H54 (cell line): ENCODE measurements around the gene RABGGTA.

Source experiments
- DNase-seq: peaks from one replicate; pipeline ENCODE4 v3.0.0; 2011; ENCODE audit warnings: low spot score, mixed read lengths; ENCODE audit not compliant: insufficient read length
- FAIRE-seq: peaks from 3 replicates; lab custom pipeline; 2011; peaks lifted over from hg19 to GRCh38; lab: Jason Lieb, UNC
- POLR2A ChIP-seq: IDR thresholded peaks from 2 replicates; pipeline ENCODE4 v1.6.1; 2011; ENCODE audit warnings: low read depth, mild to moderate bottlenecking, low read length

RABGGTA gene

DNA sequence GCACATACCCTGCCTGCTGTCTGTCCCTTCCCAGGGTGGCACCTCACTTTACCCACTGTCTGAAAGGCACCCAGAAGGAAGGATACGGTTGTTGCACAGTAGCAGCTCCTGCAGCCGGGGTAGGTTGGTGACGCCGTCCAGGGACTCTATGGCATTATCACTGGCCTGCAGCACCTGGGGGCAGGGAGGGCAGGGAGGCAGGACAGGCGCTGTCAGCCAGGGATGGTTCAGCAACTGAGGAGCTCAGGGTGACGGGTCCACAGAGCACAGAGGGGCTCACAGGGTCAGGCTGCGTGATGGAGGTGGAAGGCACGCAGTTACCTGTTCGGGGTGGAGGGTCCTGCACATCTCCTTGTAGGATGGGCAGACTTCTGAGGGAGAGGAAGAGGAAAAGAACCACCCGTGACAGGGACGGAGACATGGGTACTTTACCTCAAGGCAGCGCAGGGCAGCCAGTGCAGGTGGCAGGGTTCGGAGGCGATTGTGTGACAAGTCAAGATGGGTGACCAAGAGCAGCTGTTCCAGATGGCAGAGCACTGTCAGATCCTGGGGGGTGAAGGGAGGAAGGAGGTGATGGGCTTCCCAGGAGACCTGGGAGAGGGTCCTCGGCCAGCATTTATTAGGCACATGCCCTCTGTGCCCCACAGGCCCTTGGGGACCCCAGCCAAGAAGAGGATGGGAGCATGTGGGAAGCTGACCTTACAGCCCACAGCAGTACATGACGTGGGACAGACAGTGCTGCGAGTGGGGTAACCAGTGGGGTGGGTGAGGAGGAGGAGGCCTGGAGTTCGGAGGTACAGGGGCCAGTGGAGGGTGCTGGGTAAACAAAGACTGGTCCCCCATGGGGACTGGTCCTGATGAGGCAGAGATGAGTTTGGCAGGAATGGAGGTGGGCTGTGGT, 4.8 kb downstream of the RABGGTA start:
- TF ChIP-seq POLR2A = no peak
- FAIRE-seq (no peak), DNase-seq (no peak)

DNA sequence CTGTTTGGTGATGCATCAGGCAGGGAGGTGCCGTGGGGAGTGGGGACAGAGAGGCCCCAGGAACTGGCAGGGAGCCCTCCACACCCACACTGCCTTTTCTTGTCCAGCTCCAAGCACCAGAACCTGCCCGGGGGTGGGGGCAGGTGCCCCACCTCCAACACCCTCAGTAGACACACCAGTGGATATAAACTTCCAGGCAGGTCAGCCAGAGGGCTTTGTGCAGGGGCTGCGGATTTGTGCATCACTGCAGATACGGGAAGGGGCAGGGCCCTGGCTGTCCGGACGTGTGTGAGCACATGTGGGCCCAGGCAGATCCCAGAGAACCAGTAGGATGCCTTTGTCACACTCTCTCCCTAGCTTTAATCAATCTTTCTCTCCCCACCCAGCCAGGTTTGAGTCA, 7.1 kb downstream of the RABGGTA start:
- FAIRE-seq (no peak), DNase-seq (no peak)
- TF ChIP-seq POLR2A = no peak

DNA sequence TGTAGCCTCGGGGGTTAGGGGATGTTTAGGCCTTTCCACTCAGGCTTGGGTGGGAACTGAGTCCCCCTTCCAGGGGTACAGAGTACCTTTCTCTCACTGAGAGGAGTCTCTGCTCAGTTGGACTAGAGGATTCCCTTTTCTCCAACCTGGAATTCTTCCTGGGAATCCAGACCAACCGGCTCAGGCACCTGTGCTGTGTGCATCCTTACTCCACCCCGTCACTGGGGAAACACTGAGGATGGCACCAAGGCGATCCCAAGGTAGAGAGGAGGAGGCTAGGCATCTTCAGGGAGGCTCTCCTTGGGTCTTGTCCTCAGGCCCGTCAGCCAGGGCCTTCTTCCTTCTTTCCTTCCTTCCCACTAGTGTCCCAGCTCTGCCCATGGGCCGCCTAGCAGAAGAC, 7.5 kb downstream of the RABGGTA start:
- FAIRE-seq (no peak), DNase-seq (no peak)
- TF ChIP-seq POLR2A = no peak

DNA sequence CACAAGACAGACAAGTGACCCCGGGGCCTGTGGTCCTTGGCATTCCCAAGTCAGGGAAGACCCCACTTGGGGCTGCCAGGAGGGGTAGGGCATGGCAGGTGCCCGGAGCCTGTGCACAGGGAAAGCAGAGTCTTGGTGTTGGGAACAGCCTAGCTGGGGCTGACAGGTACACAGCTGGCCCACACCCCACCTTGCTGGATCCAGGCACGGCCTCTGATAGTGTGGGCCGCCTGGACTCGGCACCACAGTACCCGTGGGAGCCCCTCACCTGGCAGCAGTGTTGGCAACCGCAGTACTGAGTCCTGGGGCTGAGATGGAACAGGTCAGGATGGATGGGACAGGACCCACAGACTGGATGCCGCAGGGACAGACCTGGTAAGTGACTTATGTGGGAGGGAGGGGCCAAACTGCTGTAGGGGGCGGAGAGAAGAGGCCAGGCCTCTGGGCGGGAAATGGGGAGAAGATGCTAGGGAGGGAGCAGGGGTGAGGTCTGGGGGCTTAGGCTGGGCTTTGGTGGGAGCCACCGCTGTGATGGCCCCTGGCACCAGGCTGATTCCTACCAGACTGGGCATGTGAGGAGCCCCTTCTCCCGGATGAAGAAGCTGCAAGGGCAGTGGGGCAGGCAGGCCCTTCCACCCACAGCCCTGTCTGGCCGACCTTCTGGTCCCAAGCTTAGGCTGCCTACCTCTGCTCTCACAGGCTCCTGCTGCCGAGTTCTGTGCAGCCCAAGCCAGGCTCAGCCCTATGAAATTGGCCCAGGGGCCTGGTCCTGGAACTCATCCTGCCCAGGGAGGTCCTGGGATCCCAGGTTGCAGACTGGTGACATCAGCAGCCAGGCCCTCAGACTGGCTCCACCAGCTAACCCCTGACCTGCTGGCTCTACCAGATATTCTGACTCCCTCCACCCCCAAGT, 8.3 kb downstream of the RABGGTA start, which contains the start of gene TGM1:
Gene TGM1 (minus strand): TSS at position 357 of the 913 bp plus-strand sequence. CDS start 825 bp downstream, outside the sequence.
- FAIRE-seq (no peak), DNase-seq (no peak)
- TF ChIP-seq POLR2A = no peak

DNA sequence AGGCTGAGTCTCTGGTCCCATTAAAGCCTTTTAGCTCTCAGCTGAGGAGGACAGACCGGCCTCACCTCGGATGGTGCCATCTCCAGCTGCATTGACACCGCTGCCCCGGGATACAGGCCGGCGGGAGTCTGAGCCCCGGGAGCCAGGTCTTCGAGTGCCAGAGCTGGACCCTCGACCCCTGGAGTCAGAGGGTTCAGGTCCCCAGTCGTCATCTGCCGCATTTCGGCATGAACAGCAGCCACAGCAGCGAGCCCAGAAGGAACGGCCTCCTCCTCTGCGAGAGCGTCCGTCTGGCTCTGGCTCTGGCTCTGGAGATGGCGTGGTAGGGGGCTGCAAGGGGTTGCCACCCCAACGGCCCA, 9.4 kb downstream of the RABGGTA start:
- no peak for TF ChIP-seq POLR2A
- no peak for DNase-seq
- no peak for FAIRE-seq

DNA sequence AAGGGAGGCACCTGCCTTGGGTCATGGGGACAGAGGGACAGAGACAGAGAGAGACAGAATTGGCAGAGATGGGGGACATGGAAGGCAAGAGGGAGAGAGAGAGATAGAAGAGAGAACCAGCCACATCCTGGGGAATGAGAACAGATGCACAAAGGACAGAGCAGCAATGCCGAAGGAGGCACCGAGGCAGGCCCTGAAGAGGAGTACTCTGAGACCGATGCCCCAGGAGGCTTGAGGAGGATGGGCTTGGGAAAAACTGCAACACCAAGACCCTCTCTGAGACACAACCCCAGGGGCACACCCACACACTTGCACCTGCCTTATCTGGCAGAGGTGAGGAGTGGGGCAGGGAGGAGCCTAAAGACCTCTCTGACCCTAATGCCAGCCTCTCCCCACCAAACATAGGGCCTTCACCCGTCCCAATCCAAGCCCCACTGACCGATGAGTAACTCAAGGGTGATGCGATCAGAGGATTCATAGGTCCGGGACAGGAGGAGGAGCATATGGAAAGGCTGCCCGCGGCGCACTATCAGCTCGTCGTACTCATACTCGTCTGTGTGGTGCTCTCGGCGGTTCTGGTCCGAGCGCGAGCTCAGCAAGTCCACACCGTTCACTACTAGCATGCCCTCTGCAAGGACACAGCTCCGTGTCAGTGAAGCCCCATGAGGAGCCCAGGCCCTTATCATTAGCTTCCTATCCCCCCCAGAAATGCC, 10.0 kb downstream of the RABGGTA start:
- no peak for DNase-seq
- no peak for TF ChIP-seq POLR2A
- no peak for FAIRE-seq

DNA sequence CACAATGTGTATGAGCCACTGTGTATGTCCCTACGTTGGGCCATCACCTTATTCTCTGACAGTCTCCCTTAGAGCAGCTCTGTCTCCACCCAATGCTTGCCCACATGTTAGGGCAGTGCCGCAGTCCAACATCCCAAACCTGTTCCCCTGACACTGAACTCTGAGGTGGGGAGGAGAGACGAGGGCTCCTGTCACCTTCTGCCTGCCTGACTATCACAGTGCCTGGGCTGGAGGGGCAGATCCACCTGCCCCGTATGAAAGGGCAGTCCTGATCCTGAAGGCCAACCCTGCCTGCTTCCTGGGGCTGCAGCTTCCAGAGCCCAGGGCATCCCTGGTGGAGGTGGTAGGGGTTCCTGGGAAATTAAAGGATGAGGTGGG, 10.6 kb downstream of the RABGGTA start:
- DNase-seq = no peak
- no peak for FAIRE-seq
- no peak for TF ChIP-seq POLR2A

DNA sequence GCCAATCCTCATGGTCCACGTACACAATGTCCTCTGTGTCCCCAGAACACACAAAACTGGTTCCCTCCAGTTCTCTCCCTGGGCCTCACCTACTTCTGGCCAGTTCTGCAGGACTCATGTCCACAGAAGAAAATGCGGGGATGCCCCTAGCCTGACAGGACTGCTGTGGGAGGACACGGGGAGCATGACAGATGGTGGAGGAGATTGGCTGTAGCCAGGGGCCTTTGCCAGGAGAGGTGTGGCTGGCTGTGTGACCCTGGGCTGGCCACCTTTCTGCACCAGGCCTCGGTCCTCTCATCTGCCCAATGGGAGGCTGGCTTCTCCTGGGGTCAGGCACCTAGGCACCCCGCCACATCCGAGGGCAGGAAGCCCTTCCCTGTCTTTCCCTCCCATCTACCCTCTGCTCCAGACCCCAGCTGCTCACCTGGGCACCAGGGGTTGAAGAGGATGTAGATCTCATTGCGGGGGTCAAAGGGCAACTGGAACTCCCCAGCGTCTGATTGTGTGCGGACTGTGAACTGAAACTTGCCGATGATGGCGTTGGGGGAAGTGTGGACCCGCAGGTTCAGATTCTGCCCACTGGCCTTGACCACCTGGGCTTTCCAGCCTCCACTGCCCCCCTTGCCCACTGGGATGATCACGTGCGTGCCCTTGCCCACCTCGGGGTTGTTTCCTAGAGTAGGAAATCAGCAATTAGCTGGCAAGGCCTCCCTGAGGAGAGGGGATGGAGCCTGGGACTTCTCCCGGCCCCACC, 11.2 kb downstream of the RABGGTA start:
- no peak for DNase-seq
- TF ChIP-seq POLR2A = no peak
- FAIRE-seq = no peak

DNA sequence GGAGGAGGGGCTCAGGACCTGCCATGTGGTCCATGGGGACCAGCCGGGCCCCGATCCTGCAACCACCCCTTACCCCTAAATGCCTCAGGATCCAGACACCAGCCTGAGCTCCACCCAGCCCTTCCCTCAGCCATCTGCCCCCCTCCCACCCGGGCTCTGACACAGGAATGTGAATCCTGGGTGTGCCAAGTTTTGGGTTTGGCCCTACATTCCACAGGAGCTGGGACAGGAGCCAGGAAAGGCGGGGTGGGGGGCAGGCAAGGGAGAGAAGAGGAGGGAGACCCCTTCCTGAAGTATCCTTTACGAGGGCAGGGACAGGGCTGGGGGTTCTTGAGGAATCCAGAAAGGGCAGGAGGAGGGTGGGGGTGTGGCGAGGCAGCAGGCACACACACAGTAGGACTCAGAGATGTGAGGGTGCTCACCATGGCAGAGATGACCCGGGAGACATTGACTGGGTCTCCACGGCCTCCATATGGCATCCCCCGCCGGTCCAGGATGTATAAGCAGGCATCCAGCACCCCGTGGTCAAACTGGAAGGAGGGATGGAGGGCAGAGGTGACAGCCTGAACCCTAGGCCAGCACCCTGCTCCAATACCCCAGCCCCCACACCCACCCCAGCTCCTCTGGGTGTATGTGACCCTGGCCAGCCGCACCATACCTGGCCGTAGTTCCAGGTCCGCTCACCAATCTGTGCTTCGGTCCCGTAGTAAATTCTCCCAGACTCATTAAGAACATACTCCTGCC, 11.9 kb downstream of the RABGGTA start:
- DNase-seq = no peak
- no peak for TF ChIP-seq POLR2A
- FAIRE-seq = no peak

DNA sequence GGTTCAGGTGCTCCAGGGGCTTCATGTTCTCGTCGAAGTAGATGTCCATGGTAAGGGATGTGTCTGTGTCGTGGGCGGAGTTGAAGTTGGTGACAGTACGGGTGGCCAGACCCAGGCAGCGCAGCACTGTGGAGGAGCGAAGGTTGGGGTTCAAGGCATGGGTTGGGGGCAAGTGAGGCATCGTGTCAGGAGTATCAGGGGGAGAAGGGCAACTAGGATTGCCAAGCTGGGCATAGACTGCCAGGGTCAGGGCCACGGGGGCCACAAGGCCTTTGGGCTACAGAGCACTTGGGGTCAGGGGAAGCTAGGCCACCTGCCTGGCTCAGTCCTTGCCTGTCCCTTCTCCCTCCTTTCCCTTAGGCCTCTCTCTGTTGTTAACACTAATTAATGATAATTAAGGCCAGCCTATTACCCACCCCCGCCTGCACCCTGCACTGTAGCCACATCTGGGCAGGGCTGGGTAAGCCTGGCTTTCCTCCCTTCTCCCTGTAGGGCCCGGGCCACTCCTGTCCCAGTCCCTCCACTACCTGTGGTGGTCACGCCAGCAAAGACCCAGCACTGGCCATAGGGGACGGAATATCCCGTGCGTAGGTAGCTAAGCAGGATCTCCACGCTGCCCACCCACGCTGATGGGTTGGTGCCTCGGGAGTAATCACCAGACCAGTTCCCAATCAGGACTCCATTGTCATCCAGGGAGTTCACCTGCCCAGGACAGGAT, 12.7 kb downstream of the RABGGTA start:
- no peak for FAIRE-seq
- no peak for DNase-seq
- no peak for TF ChIP-seq POLR2A

DNA sequence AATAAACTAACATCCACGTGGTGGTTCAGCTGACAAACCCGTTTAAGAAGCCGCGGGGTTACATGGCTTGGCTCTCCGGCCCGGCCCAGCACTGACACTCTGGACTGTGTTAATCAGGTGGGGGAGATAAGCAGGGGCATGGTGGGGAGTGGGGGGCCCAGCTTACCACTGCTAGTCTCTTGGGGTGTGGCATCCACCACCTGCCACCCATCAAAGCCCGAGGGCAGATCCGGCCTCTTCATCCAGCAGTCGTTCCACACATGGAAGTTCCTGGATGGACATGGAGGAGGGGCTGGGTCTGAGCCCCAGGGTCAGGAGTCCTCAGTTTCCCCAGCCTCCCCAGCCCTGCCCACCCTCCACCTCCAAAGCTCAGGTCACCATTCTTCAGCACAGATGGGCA, 13.3 kb downstream of the RABGGTA start:
- no peak for DNase-seq
- no peak for TF ChIP-seq POLR2A
- no peak for FAIRE-seq

DNA sequence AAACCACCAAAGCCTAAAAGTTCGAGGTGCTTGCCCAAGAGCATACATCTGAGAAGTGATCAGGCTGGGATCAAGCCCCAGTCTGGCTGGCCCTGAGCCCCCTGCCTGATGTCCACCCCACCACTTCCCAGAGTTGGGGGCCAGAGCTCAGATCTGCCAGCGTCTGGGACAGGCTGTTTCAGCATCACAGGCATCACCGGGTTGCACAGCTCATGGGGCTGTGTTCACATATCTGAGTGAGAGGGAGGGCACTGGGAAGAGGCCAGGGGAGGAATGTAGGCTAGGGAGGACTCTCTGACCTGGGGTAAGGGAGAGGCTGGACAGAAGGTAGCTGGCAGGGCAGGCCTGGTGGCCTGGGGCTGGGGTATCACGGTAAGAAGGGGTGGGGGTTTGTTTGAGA, 14.4 kb downstream of the RABGGTA start:
- TF ChIP-seq POLR2A = no peak
- FAIRE-seq = no peak
- no peak for DNase-seq
